Kidney (tissue), 14 donors: ENCODE data around the gene TRUB2. TPM values are rescaled to one million over a fixed set of nuclear protein-coding genes. Genes with fewer than 3 reads are reported as not detected.

Source experiments
- DNase-seq, 5 donors: peaks; one replicate each; pipeline ENCODE4 v3.0.0-alpha.2; 2013 to 2020
- FAIRE-seq: peaks from 2 replicates; lab custom pipeline; 2012; peaks lifted over from hg19 to GRCh38; lab: Jason Lieb, UNC
- H3K27ac ChIP-seq, 2 donors: one replicate each; pipeline ENCODE4 v1.7.0; 2013; ENCODE audit warnings: low read depth in 2 of 2, low read length in 2 of 2, inconsistent platforms in 1 of 2
- H3K27me3 ChIP-seq: one replicate; pipeline ENCODE4 v1.7.1; 2013; ENCODE audit warnings: low read length, inconsistent platforms; ENCODE audit not compliant: control insufficient read depth, insufficient read depth
- H3K36me3 ChIP-seq, 3 donors: one replicate each; pipeline versions ENCODE4 v1.7.0 to v1.7.1; 2013; ENCODE audit warnings: low read length in 3 of 3, control low read depth in 1 of 3, inconsistent platforms in 1 of 3; ENCODE audit not compliant: insufficient read depth in 3 of 3, control insufficient read depth in 2 of 3
- H3K4me1 ChIP-seq, 3 donors: one replicate each; pipeline versions ENCODE4 v1.7.0 to v1.7.1; 2013; ENCODE audit warnings: low read length in 3 of 3, inconsistent platforms in 1 of 3, low read depth in 1 of 3; ENCODE audit not compliant: control insufficient read depth in 2 of 3, insufficient read depth in 2 of 3
- H3K4me3 ChIP-seq, 3 donors: one replicate each; pipeline versions ENCODE4 v1.7.0 to v1.8.1; 2013; ENCODE audit warnings: low read length in 3 of 3, control low read depth in 1 of 3, inconsistent platforms in 1 of 3
- H3K9ac ChIP-seq, 3 donors: one replicate each; pipeline versions ENCODE4 v1.7.0 to v1.7.1; 2013; ENCODE audit warnings: low read length in 3 of 3, control low read depth in 1 of 3, inconsistent platforms in 1 of 3
- H3K9me3 ChIP-seq, 3 donors: one replicate each; pipeline versions ENCODE4 v1.7.0 to v1.7.1; 2013; ENCODE audit warnings: low read length in 3 of 3, control low read depth in 1 of 3, inconsistent platforms in 1 of 3; ENCODE audit not compliant: control insufficient read depth in 2 of 3, insufficient read depth in 1 of 3
- CTCF ChIP-seq: IDR thresholded peaks from 3 replicates; pipeline ENCODE4 v1.5.1; 2012; ENCODE audit warnings: mild to moderate bottlenecking, moderate library complexity, borderline replicate concordance; ENCODE audit not compliant: insufficient read depth; ENCODE audit errors: extremely low read depth
- intact Hi-C: fragments of 100-400 bp; cut with DNase I; formaldehyde crosslinking; loops from one replicate; pipeline ENCODE4 v1.11.1; 2022
- polyA plus RNA-seq: library from polyadenylated mRNA; stranded (reverse); fragments of 350-450 nt; fragmentation: Illumina TruSeq; extraction: RNeasy Lipid Tissue Mini Kit (QIAGEN cat#74804); gene quantifications from one replicate; pipeline ENCODE4 v1.2.3, GENCODE V29; 2014; ENCODE audit warnings: low read depth, low replicate concordance; ENCODE audit not compliant: insufficient read depth
- total RNA-seq: library from RNA; stranded (reverse); fragmentation: NEBNext Ultra II Directional; extraction: Animal tissue kit (Norgen Biotek cat#: 25700); gene quantifications from one replicate; pipeline ENCODE4 v1.2.1, GENCODE V29; 2021
- donor health status: control.
- donor health status: control.
- donor health status: control.
- donor health status: control.
- donor health status: control.
- donor health status: DM: yes; HTN: yes; CAD: no.
- donor health status: Normal renal cell carcinoma (clear cell type).

Gene TRUB2
- total and polyA plus RNA-seq, 2 donors from 2014 or later: 22.4 to 40.8 TPM

GRCh38 chr9:128274245-128274644, 48.0 kb downstream of the TRUB2 start:
- TF ChIP-seq CTCF: no peak
- H3K4me3 ChIP-seq: peak overlapping the region in 2 of 3 donors; percentile 91 to 95
- no peak for DNase-seq
- FAIRE-seq: no peak
- H3K4me1 ChIP-seq: peaks cover 0 to 16% (median 3%) of the 10 kb centered on the region in 3 donors
- H3K9me3 ChIP-seq: no peaks in the 10 kb centered on the region
- intact Hi-C loops: no loop called here
- H3K27ac ChIP-seq: no peak overlapping the region
- H3K36me3 ChIP-seq: peaks cover 2 to 14% (median 13%) of the 10 kb centered on the region in 3 donors
- no peaks in the 10 kb centered on the region for H3K27me3 ChIP-seq
- H3K9ac ChIP-seq: peak overlapping the region in 1 of 3 donors; percentile 83

GRCh38 chr9:128271512-128271911, 50.7 kb downstream of the TRUB2 start:
- peaks cover 0 to 8% (median 0%) of the 10 kb centered on the region in 3 donors for H3K4me1 ChIP-seq
- FAIRE-seq: no peak
- no peak overlapping the region for H3K9ac ChIP-seq
- H3K4me3 ChIP-seq: no peak overlapping the region
- DNase-seq: no peak
- no peaks in the 10 kb centered on the region for H3K27me3 ChIP-seq
- peaks cover 2 to 22% (median 14%) of the 10 kb centered on the region in 3 donors for H3K36me3 ChIP-seq
- no peaks in the 10 kb centered on the region for H3K9me3 ChIP-seq
- no peak overlapping the region for H3K27ac ChIP-seq
- TF ChIP-seq CTCF: no peak
- intact Hi-C loops: no loop called here

GRCh38 chr9:128271112-128271511, 51.1 kb downstream of the TRUB2 start:
- Histone ChIP-seq H3K27me3 (no peaks in the 10 kb centered on the region), H3K9me3 (no peaks in the 10 kb centered on the region), H3K36me3 (peaks cover 2 to 25% (median 14%) of the 10 kb centered on the region in 3 donors), H3K9ac (no peak overlapping the region), H3K4me3 (no peak overlapping the region), H3K4me1 (peaks cover 0 to 8% (median 0%) of the 10 kb centered on the region in 3 donors), H3K27ac (no peak overlapping the region)
- no peak for DNase-seq
- FAIRE-seq: no peak
- TF ChIP-seq CTCF: no peak
- intact Hi-C loops: no loop called here
